HepG2 (cell line): ENCODE data around the gene YIF1B. TPM values are rescaled to one million over a fixed set of nuclear protein-coding genes. Genes with fewer than 3 reads are reported as not detected.

Source experiments
- ATAC-seq: fragments of 200-7000 bp; cut with Tn5 transposase; 3 replicates; pipeline ENCODE4 v1.9.1; 2020; ENCODE audit warnings: mild to moderate bottlenecking, moderate library complexity
- BruUV-seq: library from RNA; stranded (reverse); fragments of 400-500 nt; replicated peaks from 2 replicates; lab custom pipeline; 2021; lab: Mats Ljungman, UMichigan
- CTCF ChIA-PET: fragments of 300-600 bp; formaldehyde crosslinking; extraction: SDS; loops from one replicate; lab custom pipeline; 2021; ENCODE audit warnings: low total read pairs, inconsistent platforms, low intra/inter-chr PET ratio; lab: Yijun Ruan, JAX
- POLR2A ChIA-PET: fragments of 350-600 bp; sonication (Branson Sonifier 250); formaldehyde crosslinking; loops from one replicate; lab custom pipeline; 2020; ENCODE audit warnings: antibody characterized with exemption, inconsistent platforms; lab: Yijun Ruan, JAX
- DNase-seq: peaks from one replicate; pipeline ENCODE4 v3.0.0-alpha.2; 2015; ENCODE audit warnings: low spot score
- FAIRE-seq: peaks from 3 replicates; lab custom pipeline; 2011; peaks lifted over from hg19 to GRCh38; lab: Jason Lieb, UNC
- H2AFZ ChIP-seq: one replicate; pipeline ENCODE4 v1.6.1; 2011; ENCODE audit warnings: low read length, inconsistent platforms
- H3K27ac ChIP-seq: fragments of 300-600 bp; 3 replicates; pipeline ENCODE4 v1.8.0; 2011; ENCODE audit warnings: mixed run types, mild to moderate bottlenecking, mixed read lengths, low read length, inconsistent platforms; ENCODE audit not compliant: insufficient read depth; ENCODE audit errors: extremely low read length
- H3K27me3 ChIP-seq, 2 experiments: fragments of 200-600 bp in 1 of 2; 2 replicates in 1 of 2; 3 replicates in 1 of 2; pipeline versions ENCODE4 v1.6.0 to v1.8.0; 2011; ENCODE audit warnings: low read length in 2 of 2, mild to moderate bottlenecking in 2 of 2, moderate library complexity in 2 of 2, inconsistent platforms in 1 of 2; ENCODE audit not compliant: insufficient read depth in 2 of 2, control insufficient read depth in 1 of 2
- H3K36me3 ChIP-seq, 2 experiments: fragments of 200-600 bp in 1 of 2; replicated peaks in 1 of 2; 2 replicates in 1 of 2; 3 replicates in 1 of 2; pipeline versions ENCODE4 v1.5.1 to v1.8.0; 2011; ENCODE audit warnings: low read length in 2 of 2, inconsistent platforms in 1 of 2; ENCODE audit not compliant: insufficient read depth in 2 of 2, control insufficient read depth in 1 of 2
- H3K4me1 ChIP-seq: 2 replicates; pipeline ENCODE4 v1.5.1; 2012; ENCODE audit warnings: low read length, inconsistent platforms; ENCODE audit not compliant: insufficient read depth
- H3K4me2 ChIP-seq: 2 replicates; pipeline ENCODE4 v1.6.0; 2011; ENCODE audit warnings: low read depth, low read length, inconsistent platforms
- H3K4me3 ChIP-seq, 3 experiments: fragments of 200-600 bp in 1 of 3; sonication (generic), shearing (Covaris generic) in 1 of 3; replicated peaks in 1 of 3; 2 replicates each; pipeline ENCODE4 v1.5.1; 2011 to 2016; ENCODE audit warnings: low read length in 3 of 3, inconsistent platforms in 2 of 3, low read depth in 2 of 3, mild to moderate bottlenecking in 2 of 3, control low read depth in 1 of 3, mixed read lengths in 1 of 3; ENCODE audit not compliant: insufficient read depth in 1 of 3
- H3K79me2 ChIP-seq: one replicate; pipeline ENCODE4 v1.6.1; 2011; ENCODE audit warnings: low read length, inconsistent platforms; ENCODE audit not compliant: insufficient read depth
- H3K9ac ChIP-seq: 2 replicates; pipeline ENCODE4 v1.6.0; 2011; ENCODE audit warnings: mild to moderate bottlenecking, low read depth, low read length, inconsistent platforms; ENCODE audit not compliant: insufficient read depth
- H3K9me3 ChIP-seq: 2 replicates; pipeline ENCODE4 v1.5.1; 2012; ENCODE audit warnings: mild to moderate bottlenecking, low read length
- H4K20me1 ChIP-seq: 2 replicates; pipeline ENCODE4 v1.6.0; 2011; ENCODE audit warnings: inconsistent platforms, mild to moderate bottlenecking, low read length, moderate library complexity; ENCODE audit not compliant: insufficient read depth
- KDM5A ChIP-seq: fragments of 200-600 bp; sonication (generic); IDR thresholded peaks from 2 replicates; pipeline ENCODE4 v1.7.0; 2018; ENCODE audit warnings: antibody characterized with exemption, mild to moderate bottlenecking, low read length, borderline replicate concordance
- MAFG ChIP-seq: sonication (generic); formaldehyde crosslinking; IDR thresholded peaks from 2 replicates; pipeline ENCODE4 v1.5.1; 2020; ENCODE audit warnings: mild to moderate bottlenecking, missing genetic modification reagents
- NBN ChIP-seq: fragments of 450-650 bp; conservative IDR thresholded peaks from 2 replicates; pipeline ENCODE4 v1.6.1; 2017
- NFE2L2 ChIP-seq: fragments of 150-350 bp; IDR thresholded peaks from 2 replicates; pipeline ENCODE4 v1.6.1; 2014; ENCODE audit warnings: low read length
- ONECUT2 ChIP-seq: sonication (generic); formaldehyde crosslinking; IDR thresholded peaks from 2 replicates; pipeline ENCODE4 v1.4.0; 2020; ENCODE audit warnings: missing genetic modification reagents
- SP4 ChIP-seq: sonication (generic); formaldehyde crosslinking; IDR thresholded peaks from 2 replicates; pipeline ENCODE4 v1.8.1; 2023; ENCODE audit warnings: mild to moderate bottlenecking, missing genetic modification reagents
- TRIM24 ChIP-seq: sonication (generic); formaldehyde crosslinking; IDR thresholded peaks from 2 replicates; pipeline ENCODE4 v1.8.0; 2022; ENCODE audit warnings: mild to moderate bottlenecking, missing genetic modification reagents
- ZFYVE20 ChIP-seq: sonication (generic); formaldehyde crosslinking; IDR thresholded peaks from 2 replicates; pipeline ENCODE4 v1.8.0; 2023; ENCODE audit warnings: low read depth, mild to moderate bottlenecking, moderate library complexity, missing genetic modification reagents, borderline replicate concordance
- ZNF251 ChIP-seq: sonication (generic); formaldehyde crosslinking; IDR thresholded peaks from 2 replicates; pipeline ENCODE4 v1.9.0; 2021; ENCODE audit warnings: mild to moderate bottlenecking, missing genetic modification reagents
- ZNF605 ChIP-seq: sonication (generic); formaldehyde crosslinking; IDR thresholded peaks from 2 replicates; pipeline ENCODE4 v1.8.0; 2022; ENCODE audit warnings: mild to moderate bottlenecking, missing genetic modification reagents
- ZNF629 ChIP-seq: sonication (generic); formaldehyde crosslinking; conservative IDR thresholded peaks from 2 replicates; pipeline ENCODE4 v1.5.0; 2020; ENCODE audit warnings: missing genetic modification reagents
- ZNF724P ChIP-seq: sonication (generic); formaldehyde crosslinking; IDR thresholded peaks from 2 replicates; pipeline ENCODE4 v1.8.0; 2022; ENCODE audit warnings: missing genetic modification reagents, borderline replicate concordance
- ZNF850 ChIP-seq: sonication (generic); formaldehyde crosslinking; conservative IDR thresholded peaks from 2 replicates; pipeline ENCODE4 v1.9.0; 2021; ENCODE audit warnings: mild to moderate bottlenecking, missing genetic modification reagents
- WGBS: methylation state at CpG from one replicate; pipeline ENCODE4 v1.1.6; 2017; ENCODE audit warnings: low lambda C conversion rate; 5-methylcytosine and 5-hydroxymethylcytosine counted together
- in situ Hi-C: cut with HindIII; loops from 2 replicates; pipeline ENCODE4 v1.10.0; 2017; ENCODE audit warnings: low pct_unique_long_range_greater_than_20kb; ENCODE audit not compliant: extremely low pct_ligation_motif_present
- intact Hi-C: fragments of 100-400 bp; cut with micrococcal nuclease; formaldehyde crosslinking; loops from one replicate; pipeline ENCODE4 v1.10.0; 2022; ENCODE audit not compliant: unreplicated experiment
- polyA plus RNA-seq, 8 experiments: library from polyadenylated mRNA; depleted of rRNA in 3 of 8; stranded (reverse) in 7 of 8; unstranded in 1 of 8; fragments of >200 nt; fragmentation: Illumina TruSeq in 4 of 8; extraction: Trizol in 4 of 8; gene quantifications; 2 replicates each; pipeline versions ENCODE4 v1.2.1 to v1.2.3, GENCODE V29; 2011 to 2016; ENCODE audit warnings: low read depth in 4 of 8, missing spikeins in 1 of 8, mixed read lengths in 1 of 8; ENCODE audit not compliant: insufficient read depth in 1 of 8
- total RNA-seq, 5 experiments: library from RNA; depleted of rRNA; stranded (reverse); fragments of >200 nt; fragmentation: Illumina TruSeq; extraction: Trizol; gene quantifications; 2 replicates each; pipeline ENCODE4 v1.2.3, GENCODE V29; 2016; ENCODE audit warnings: low read depth in 1 of 5

The YIF1B gene
- total and polyA plus RNA-seq, 2 of the 13 experiments (the other 11 are each of a cell fraction or from before 2014, with no cell fraction given) = 41.4 to 85.2 TPM

DNA sequence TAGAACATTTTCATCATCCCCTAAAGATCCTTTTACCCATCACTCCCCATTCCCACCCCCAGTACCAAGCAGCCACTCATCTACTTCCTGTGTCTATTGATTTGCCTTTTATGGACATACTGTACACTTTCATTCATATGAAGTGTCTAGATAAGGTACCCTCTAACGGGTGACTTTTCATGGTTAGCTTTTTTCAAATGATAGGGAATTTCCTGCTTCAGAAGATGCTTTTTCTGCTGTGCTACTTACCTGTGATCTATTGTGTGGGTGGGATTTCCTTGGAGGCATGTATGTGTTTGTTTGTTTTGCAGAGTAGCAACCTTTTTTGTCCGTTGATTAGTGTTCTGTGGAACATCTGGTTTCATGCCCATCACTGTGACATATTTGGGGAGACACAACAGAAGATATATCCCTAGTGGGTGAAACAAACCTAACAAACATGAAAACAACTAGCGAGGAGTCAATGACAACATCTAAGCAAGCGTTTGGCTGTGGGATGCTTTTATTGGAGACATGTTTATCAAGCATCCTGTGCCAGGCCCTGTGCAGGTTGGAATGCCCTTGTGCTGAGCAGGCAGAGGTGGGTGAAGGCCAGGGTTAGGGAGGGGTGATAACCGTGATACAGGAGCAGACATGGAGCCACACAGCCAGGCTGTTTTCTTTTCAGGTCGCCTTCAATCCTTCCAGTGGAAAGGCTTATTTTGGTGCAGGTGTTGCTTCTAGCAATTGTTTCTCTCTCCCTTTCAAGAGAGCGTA, 33.8 kb downstream of the YIF1B start:
- FAIRE-seq = no peak
- peaks cover 14% of the 10 kb centered on the region for H3K4me1 ChIP-seq
- no peaks in the 10 kb centered on the region for H4K20me1 ChIP-seq
- no peak overlapping the region for H2AFZ ChIP-seq
- ATAC-seq = no peak
- no peaks in the 10 kb centered on the region; a peak in 1 of 5 replicates for H3K27me3 ChIP-seq
- H3K79me2 ChIP-seq = no peaks in the 10 kb centered on the region
- TF ChIP-seq SP4 (CRISPR knock-in tag) = no peak
- no peak for TF ChIP-seq ZNF850 (CRISPR knock-in tag)
- no peak for TF ChIP-seq MAFG (CRISPR knock-in tag)
- no peak for TF ChIP-seq ZNF251 (CRISPR knock-in tag)
- no peak for TF ChIP-seq NBN
- TF ChIP-seq ZNF629 = no peak
- no peak for TF ChIP-seq NFE2L2
- no peak for TF ChIP-seq TRIM24 (CRISPR knock-in tag)
- no peak for TF ChIP-seq ZNF724P
- no peak for TF ChIP-seq ZNF605 (CRISPR knock-in tag)
- no peak for TF ChIP-seq ONECUT2
- no peak for TF ChIP-seq KDM5A
- no peak for TF ChIP-seq ZFYVE20 (CRISPR knock-in tag)
- no peaks in the 10 kb centered on the region for H3K9me3 ChIP-seq
- no peak overlapping the region for H3K4me3 ChIP-seq
- in situ Hi-C loops (no loop called here), intact Hi-C loops (no loop called here)
- no peak overlapping the region for H3K4me2 ChIP-seq
- H3K36me3 ChIP-seq = no peaks in the 10 kb centered on the region
- POLR2A ChIA-PET = no interaction called here
- CTCF ChIA-PET = no interaction called here
- no peak overlapping the region for H3K27ac ChIP-seq
- WGBS = 29% methylated on average over 7 of the region's 7 CpGs
- no TSS peak for BruUV-seq
- DNase-seq = no peak
- H3K9ac ChIP-seq = no peak overlapping the region
